ENCODE measurements around the gene AUTS2.

DNA sequence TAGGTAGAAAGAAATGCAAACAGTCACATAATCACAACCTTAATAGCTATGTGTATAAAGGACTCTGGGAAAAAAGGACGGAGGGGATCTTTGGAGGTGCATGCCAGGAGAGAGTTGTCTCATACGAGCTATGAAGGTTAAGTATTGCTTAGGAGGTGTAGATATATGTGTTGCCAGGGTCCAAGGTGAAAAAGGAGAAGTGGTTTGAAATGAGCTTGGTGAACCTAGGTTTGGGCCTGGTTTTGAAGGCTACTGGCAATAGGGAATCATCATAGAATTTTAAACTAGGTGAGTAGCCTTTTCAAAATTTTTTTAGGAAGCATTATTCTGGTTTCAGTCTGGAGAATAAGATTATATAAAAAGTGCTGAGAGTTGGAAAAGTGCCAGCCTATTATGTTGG, 336.8 kb downstream of the AUTS2 start:
- TF ChIP-seq, protein P1, sequence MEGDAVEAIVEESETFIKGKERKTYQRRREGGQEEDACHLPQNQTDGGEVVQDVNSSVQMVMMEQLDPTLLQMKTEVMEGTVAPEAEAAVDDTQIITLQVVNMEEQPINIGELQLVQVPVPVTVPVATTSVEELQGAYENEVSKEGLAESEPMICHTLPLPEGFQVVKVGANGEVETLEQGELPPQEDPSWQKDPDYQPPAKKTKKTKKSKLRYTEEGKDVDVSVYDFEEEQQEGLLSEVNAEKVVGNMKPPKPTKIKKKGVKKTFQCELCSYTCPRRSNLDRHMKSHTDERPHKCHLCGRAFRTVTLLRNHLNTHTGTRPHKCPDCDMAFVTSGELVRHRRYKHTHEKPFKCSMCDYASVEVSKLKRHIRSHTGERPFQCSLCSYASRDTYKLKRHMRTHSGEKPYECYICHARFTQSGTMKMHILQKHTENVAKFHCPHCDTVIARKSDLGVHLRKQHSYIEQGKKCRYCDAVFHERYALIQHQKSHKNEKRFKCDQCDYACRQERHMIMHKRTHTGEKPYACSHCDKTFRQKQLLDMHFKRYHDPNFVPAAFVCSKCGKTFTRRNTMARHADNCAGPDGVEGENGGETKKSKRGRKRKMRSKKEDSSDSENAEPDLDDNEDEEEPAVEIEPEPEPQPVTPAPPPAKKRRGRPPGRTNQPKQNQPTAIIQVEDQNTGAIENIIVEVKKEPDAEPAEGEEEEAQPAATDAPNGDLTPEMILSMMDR (IDR thresholded peaks at IDR 0.05), result no peak
- TF ChIP-seq POLR2A (IDR thresholded peaks at IDR 0.05), result no peak
- TF ChIP-seq POLR2AphosphoS5 (IDR thresholded peaks at IDR 0.05; ENCODE audit: insufficient read depth in 1 of 2, low read depth in 1 of 2), result no peak

Measured in vagina (tissue), 2 donors.